Osteoblast (primary cell): Measurements from ENCODE around the gene DACH2. TPM values are rescaled to one million over a fixed set of nuclear protein-coding genes. Genes with fewer than 3 reads are reported as not detected.
A peak's percentile ranks its signal among the peaks of the same experiment; 100 is the strongest.

Experiments used
- DNase-seq: peaks from one replicate; pipeline ENCODE4 v3.0.0; 2011; ENCODE audit warnings: low spot score, mixed read lengths; ENCODE audit not compliant: insufficient read length; ENCODE audit errors: missing footprints
- H2AFZ ChIP-seq: 2 replicates; pipeline ENCODE4 v1.6.0; 2011; ENCODE audit warnings: mild to moderate bottlenecking, low read length
- H3K27ac ChIP-seq: 2 replicates; pipeline ENCODE4 v1.5.1; 2011; ENCODE audit warnings: mild to moderate bottlenecking, low read depth, low read length, moderate library complexity
- H3K27me3 ChIP-seq: 2 replicates; pipeline ENCODE4 v1.6.0; 2012; ENCODE audit warnings: mild to moderate bottlenecking, control low read depth, inconsistent platforms, low read length, moderate library complexity; ENCODE audit not compliant: insufficient read depth
- H3K36me3 ChIP-seq: 2 replicates; pipeline ENCODE4 v1.5.1; 2011; ENCODE audit warnings: mild to moderate bottlenecking, low read length, control low read depth, moderate library complexity; ENCODE audit not compliant: insufficient read depth
- H3K4me1 ChIP-seq: 2 replicates; pipeline ENCODE4 v1.5.1; 2011; ENCODE audit warnings: mild to moderate bottlenecking, low read length, control low read depth, moderate library complexity; ENCODE audit not compliant: insufficient read depth
- H3K4me2 ChIP-seq: 2 replicates; pipeline ENCODE4 v1.6.0; 2011; ENCODE audit warnings: mild to moderate bottlenecking, low read length; ENCODE audit not compliant: insufficient read depth
- H3K4me3 ChIP-seq: fragments of 200-600 bp; sonication (generic); 3 replicates; pipeline ENCODE4 v1.5.1; 2012; ENCODE audit warnings: mild to moderate bottlenecking, low read length, inconsistent platforms; ENCODE audit not compliant: insufficient read depth
- H3K79me2 ChIP-seq: 2 replicates; pipeline ENCODE4 v1.6.0; 2012; ENCODE audit warnings: mild to moderate bottlenecking, low read length, control low read depth, inconsistent platforms; ENCODE audit not compliant: insufficient read depth
- H3K9me3 ChIP-seq: 2 replicates; pipeline ENCODE4 v1.5.1; 2011; ENCODE audit warnings: low read depth, low read length, control low read depth
- H4K20me1 ChIP-seq: 2 replicates; pipeline ENCODE4 v1.6.0; 2012; ENCODE audit warnings: mild to moderate bottlenecking, low read length, control low read depth; ENCODE audit not compliant: insufficient read depth
- CTCF ChIP-seq: IDR thresholded peaks from 2 replicates; pipeline ENCODE4 v1.5.1; 2011; ENCODE audit warnings: mild to moderate bottlenecking, low read depth, low read length, moderate library complexity; ENCODE audit errors: extremely low read depth
- total RNA-seq: library from RNA; depleted of rRNA; stranded (reverse); fragments of >200 nt; gene quantifications from 2 replicates; pipeline ENCODE4 v1.2.3, GENCODE V29; 2012

Gene DACH2
- total RNA-seq, 1 donor = not detected

GRCh38 chrX:86146102-86146501 is 2.1 kb upstream of the DACH2 start:
- TF ChIP-seq CTCF = no peak
- Histone ChIP-seq H3K4me1 (no peaks in the 10 kb centered on the region), H3K4me3 (no peak overlapping the region), H4K20me1 (no peaks in the 10 kb centered on the region), H3K27ac (no peak overlapping the region), H3K79me2 (no peaks in the 10 kb centered on the region), H3K4me2 (no peak overlapping the region), H3K36me3 (no peaks in the 10 kb centered on the region), H2AFZ (no peak overlapping the region), H3K27me3 (peaks cover 6% of the 10 kb centered on the region), H3K9me3 (no peaks in the 10 kb centered on the region)
- no peak for DNase-seq

GRCh38 chrX:86148594-86148993 is 343 bp downstream of the DACH2 start:
- Histone ChIP-seq H2AFZ (no peak overlapping the region), H4K20me1 (no peaks in the 10 kb centered on the region), H3K79me2 (no peaks in the 10 kb centered on the region), H3K27me3 (peaks cover 6% of the 10 kb centered on the region), H3K4me2 (peak overlapping the region; percentile 45), H3K36me3 (no peaks in the 10 kb centered on the region), H3K4me1 (no peaks in the 10 kb centered on the region), H3K27ac (no peak overlapping the region), H3K9me3 (no peaks in the 10 kb centered on the region), H3K4me3 (peak overlapping the region; percentile 66)
- no peak for TF ChIP-seq CTCF
- no peak for DNase-seq

GRCh38 chrX:86149119-86149518 is 868 bp downstream of the DACH2 start:
- Histone ChIP-seq H2AFZ (no peak overlapping the region), H3K4me2 (peak overlapping the region; percentile 45), H4K20me1 (no peaks in the 10 kb centered on the region)

GRCh38 chrX:86154553-86154952 is 6.3 kb downstream of the DACH2 start:
- Histone ChIP-seq H3K4me1 (no peaks in the 10 kb centered on the region), H3K9me3 (no peaks in the 10 kb centered on the region), H2AFZ (no peak overlapping the region), H4K20me1 (no peaks in the 10 kb centered on the region), H3K27me3 (peaks cover 3% of the 10 kb centered on the region), H3K36me3 (no peaks in the 10 kb centered on the region), H3K4me2 (no peak overlapping the region), H3K4me3 (no peak overlapping the region), H3K27ac (no peak overlapping the region), H3K79me2 (no peaks in the 10 kb centered on the region)
- TF ChIP-seq CTCF = no peak
- no peak for DNase-seq

More at GRCh38 chrX:86149119-86149518, 868 bp downstream of the DACH2 start:
- Histone ChIP-seq H3K27ac (no peak overlapping the region), H3K79me2 (no peaks in the 10 kb centered on the region), H3K4me3 (no peak overlapping the region), H3K36me3 (no peaks in the 10 kb centered on the region), H3K27me3 (peaks cover 6% of the 10 kb centered on the region), H3K4me1 (no peaks in the 10 kb centered on the region), H3K9me3 (no peaks in the 10 kb centered on the region)
- TF ChIP-seq CTCF = no peak
- no peak for DNase-seq
